Measurements from ENCODE around the gene PDSS2.

DNA sequence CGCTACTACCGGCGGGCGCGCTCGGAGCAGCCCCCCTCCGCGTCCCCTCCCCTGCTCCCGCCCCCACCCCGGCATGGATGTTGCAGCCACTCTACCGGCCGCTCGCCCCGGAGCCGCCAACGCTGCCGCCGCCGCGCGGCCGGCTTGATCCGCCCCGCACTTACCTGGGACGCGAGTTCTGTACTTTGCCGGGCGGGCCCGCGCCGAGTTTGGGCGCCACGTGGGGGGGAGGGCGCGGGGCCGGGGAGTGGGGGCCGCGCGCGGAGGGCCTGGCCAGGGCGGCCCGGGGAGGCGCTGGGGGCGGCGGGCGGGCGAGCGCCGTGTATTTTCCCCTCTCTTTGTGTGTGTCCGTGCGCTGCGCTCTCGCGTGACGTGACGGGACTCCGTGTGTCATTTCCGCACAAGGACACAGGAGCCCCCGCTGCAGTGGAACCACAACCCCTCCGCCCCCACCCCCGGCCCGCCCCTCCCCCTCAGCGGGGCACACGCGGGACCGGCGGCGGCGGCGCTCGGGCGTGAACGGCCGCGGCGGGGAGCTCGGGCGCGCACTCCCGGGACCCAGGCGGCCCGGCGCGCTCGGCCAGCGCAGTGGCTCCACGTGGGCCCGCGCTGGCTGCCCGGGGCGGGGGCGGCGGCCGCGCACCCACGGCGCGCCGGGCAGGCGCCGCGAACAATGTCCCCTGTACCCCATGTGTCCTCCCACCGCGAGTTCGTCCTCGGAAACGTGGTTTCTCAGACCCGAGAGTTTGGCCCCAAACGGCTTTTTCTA, 344.3 kb downstream of the PDSS2 start, which contains the start of gene BEND3:
- TF ChIP-seq GABPA (IDR thresholded peaks at IDR 0.05 in 1 of 2, conservative IDR thresholded peaks at IDR 0.05 in 1 of 2) (no peak), TAF1 (conservative IDR thresholded peaks at IDR 0.05) (no peak), REST (IDR thresholded peaks at IDR 0.05) (no peak), CTCF (IDR thresholded peaks at IDR 0.05; ENCODE audit: low read depth, low read length, missing input control) (no peak), RAD21 (IDR thresholded peaks at IDR 0.05) (no peak), SP1 (IDR thresholded peaks at IDR 0.05) (no peak), YY1 (IDR thresholded peaks at IDR 0.05) (no peak), EGR1 (IDR thresholded peaks at IDR 0.05; ENCODE audit: low read depth in 2 of 2) (no peak), HNF4A (conservative IDR thresholded peaks at IDR 0.05) (no peak)
- TF ChIP-seq, protein P1, sequence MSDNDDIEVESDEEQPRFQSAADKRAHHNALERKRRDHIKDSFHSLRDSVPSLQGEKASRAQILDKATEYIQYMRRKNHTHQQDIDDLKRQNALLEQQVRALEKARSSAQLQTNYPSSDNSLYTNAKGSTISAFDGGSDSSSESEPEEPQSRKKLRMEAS (IDR thresholded peaks at IDR 0.05) = no peak
- TF ChIP-seq, protein P2, sequence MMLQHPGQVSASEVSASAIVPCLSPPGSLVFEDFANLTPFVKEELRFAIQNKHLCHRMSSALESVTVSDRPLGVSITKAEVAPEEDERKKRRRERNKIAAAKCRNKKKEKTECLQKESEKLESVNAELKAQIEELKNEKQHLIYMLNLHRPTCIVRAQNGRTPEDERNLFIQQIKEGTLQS (IDR thresholded peaks at IDR 0.05) = no peak
